ENCODE results near the gene ANKRD13B. TPM values are rescaled to one million over a fixed set of nuclear protein-coding genes. Genes with fewer than 3 reads are reported as not detected.
A peak's percentile ranks its signal among the peaks of the same experiment; 100 is the strongest.

Gene ANKRD13B
- total and polyA plus RNA-seq, 2 of the 13 experiments (the other 11 are each of a cell fraction or from before 2014, with no cell fraction given) = 1.7 to 1.8 TPM

GRCh38 chr17:29622337-29623282 is 29.7 kb downstream of the ANKRD13B start, which contains the start of gene CORO6 (continued):
- TF ChIP-seq ZNF839 (CRISPR knock-in tag; IDR thresholded peaks at IDR 0.05; ENCODE audit: borderline replicate concordance) (no peak), PBX2 (CRISPR knock-in tag; IDR thresholded peaks at IDR 0.05) (no peak), ZXDC (CRISPR knock-in tag; IDR thresholded peaks at IDR 0.05) (no peak), CHCHD3 (CRISPR knock-in tag; IDR thresholded peaks at IDR 0.05) (no peak), ZKSCAN8 (CRISPR knock-in tag; IDR thresholded peaks at IDR 0.05; ENCODE audit: borderline replicate concordance) (no peak), ZSCAN25 (CRISPR knock-in tag; IDR thresholded peaks at IDR 0.05) (peak; percentile 54), AGO1 (IDR thresholded peaks at IDR 0.05; ENCODE audit: low read depth, low read length, poor library complexity, severe bottlenecking) (peak; percentile 54), ZNF564 (CRISPR knock-in tag; IDR thresholded peaks at IDR 0.05) (no peak), PHF5A (CRISPR knock-in tag; IDR thresholded peaks at IDR 0.05; ENCODE audit: low read depth, unreplicated experiment) (no peak), ZFP1 (CRISPR knock-in tag; IDR thresholded peaks at IDR 0.05) (no peak), HOXA5 (CRISPR knock-in tag; IDR thresholded peaks at IDR 0.05) (no peak), MNT (IDR thresholded peaks at IDR 0.05) (no peak), RAD51 (IDR thresholded peaks at IDR 0.05; ENCODE audit: borderline replicate concordance) (no peak), ZNF7 (CRISPR knock-in tag; IDR thresholded peaks at IDR 0.05) (no peak), ZNF552 (CRISPR knock-in tag; IDR thresholded peaks at IDR 0.05; ENCODE audit: borderline replicate concordance) (no peak), TIGD3 (CRISPR knock-in tag; IDR thresholded peaks at IDR 0.05; ENCODE audit: borderline replicate concordance) (no peak), THAP9 (CRISPR knock-in tag; IDR thresholded peaks at IDR 0.05; ENCODE audit: borderline replicate concordance) (peak; percentile 20; the same call in 1 of the 2 replicates), ZNF883 (CRISPR knock-in tag; IDR thresholded peaks at IDR 0.05; ENCODE audit: not compliant biosample characterization) (peak; percentile 50), ESRRA (CRISPR knock-in tag; IDR thresholded peaks at IDR 0.05; ENCODE audit: low read depth) (no peak)

Data from HepG2 (cell line).